SK-N-SH (cell line): ENCODE results near the gene ZNF608. TPM values are rescaled to one million over a fixed set of nuclear protein-coding genes. Genes with fewer than 3 reads are reported as not detected.

Experiments used
- CTCF ChIA-PET: fragments of 300-600, 350-600 bp; formaldehyde crosslinking; extraction: SDS; loops from one replicate; lab custom pipeline; 2021; lab: Yijun Ruan, JAX
- POLR2A ChIA-PET: fragments of 350-600 bp; sonication (Branson Sonifier 250); formaldehyde crosslinking; extraction: SDS; loops from one replicate; lab custom pipeline; 2020; ENCODE audit warnings: antibody characterized with exemption, inconsistent platforms; lab: Yijun Ruan, JAX
- DNase-seq: peaks from one replicate; pipeline ENCODE4 v3.0.0; 2012
- H2AFZ ChIP-seq: fragments of 200-600 bp; sonication (generic); 2 replicates; pipeline ENCODE4 v1.8.1; 2016; ENCODE audit warnings: antibody characterized with exemption, mild to moderate bottlenecking, low read depth
- H3F3A ChIP-seq: fragments of 200-600 bp; sonication (generic); replicated peaks from 2 replicates; pipeline ENCODE3; 2016; ENCODE audit warnings: antibody characterized with exemption, mild to moderate bottlenecking; ENCODE audit not compliant: insufficient read depth
- H3K27ac ChIP-seq, 2 experiments: fragments of 200-500 bp in 1 of 2; fragments of 200-600 bp in 1 of 2; sonication (Bioruptor generic) in 1 of 2; sonication (generic), shearing (Covaris generic) in 1 of 2; 2 replicates each; pipeline versions ENCODE4 v1.5.1 to v1.6.1; 2014 to 2016; ENCODE audit warnings: low read depth in 2 of 2, inconsistent platforms in 1 of 2, low read length in 1 of 2, mild to moderate bottlenecking in 1 of 2, mixed read lengths in 1 of 2
- H3K27me3 ChIP-seq: fragments of 200-600 bp; sonication (generic), shearing (Covaris generic); 2 replicates; pipeline ENCODE4 v1.6.1; 2016; ENCODE audit warnings: mixed run types; ENCODE audit not compliant: insufficient read depth
- H3K36me3 ChIP-seq, 2 experiments: fragments of 200-500 bp in 1 of 2; fragments of 200-600 bp in 1 of 2; sonication (Bioruptor generic) in 1 of 2; sonication (generic) in 1 of 2; replicated peaks in 1 of 2; 2 replicates each; pipeline versions ENCODE3 to v1.5.1; 2014 to 2016; ENCODE audit warnings: low read length in 1 of 2, mild to moderate bottlenecking in 1 of 2; ENCODE audit not compliant: insufficient read depth in 2 of 2, control insufficient read depth in 1 of 2
- H3K4me1 ChIP-seq, 2 experiments: fragments of 200-500 bp in 1 of 2; fragments of 200-600 bp in 1 of 2; sonication (Bioruptor generic) in 1 of 2; sonication (generic), shearing (Covaris generic) in 1 of 2; 2 replicates each; pipeline versions ENCODE4 v1.5.1 to v1.6.1; 2014 to 2016; ENCODE audit warnings: low read depth in 1 of 2, low read length in 1 of 2, mixed run types in 1 of 2; ENCODE audit not compliant: insufficient read depth in 2 of 2, control insufficient read depth in 1 of 2
- H3K4me2 ChIP-seq: fragments of 200-600 bp; sonication (generic), shearing (Covaris generic); 2 replicates; pipeline ENCODE4 v1.6.1; 2017; ENCODE audit warnings: mixed run types
- H3K4me3 ChIP-seq, 2 experiments: fragments of 200-500 bp in 1 of 2; fragments of 200-600 bp in 1 of 2; sonication (Bioruptor generic) in 1 of 2; sonication (generic), shearing (Covaris generic) in 1 of 2; 2 replicates each; pipeline versions ENCODE4 v1.5.1 to v1.8.1; 2014 to 2016; ENCODE audit warnings: low read depth in 2 of 2, inconsistent platforms in 1 of 2, low read length in 1 of 2, mild to moderate bottlenecking in 1 of 2, mixed read lengths in 1 of 2, moderate library complexity in 1 of 2
- H3K79me2 ChIP-seq: fragments of 200-600 bp; sonication (generic); 2 replicates; pipeline ENCODE4 v1.8.1; 2017; ENCODE audit warnings: mild to moderate bottlenecking; ENCODE audit not compliant: insufficient read depth
- H3K9ac ChIP-seq: fragments of 200-600 bp; sonication (generic); 2 replicates; pipeline ENCODE4 v1.6.1; 2017; ENCODE audit warnings: mixed run types
- H3K9me2 ChIP-seq: fragments of 200-600 bp; sonication (generic); 2 replicates; pipeline ENCODE4 v1.6.1; 2017; ENCODE audit warnings: mixed run types
- H3K9me3 ChIP-seq: fragments of 200-600 bp; sonication (generic); 2 replicates; pipeline ENCODE4 v1.6.1; 2017; ENCODE audit warnings: mixed run types, mild to moderate bottlenecking, moderate library complexity
- H4K20me1 ChIP-seq: fragments of 200-600 bp; sonication (generic); 2 replicates; pipeline ENCODE4 v1.6.1; 2017; ENCODE audit warnings: mild to moderate bottlenecking, mixed run types; ENCODE audit not compliant: insufficient read depth
- CHD2 ChIP-seq: fragments of 150-350 bp; IDR thresholded peaks from 2 replicates; pipeline ENCODE4 v1.6.1; 2018; ENCODE audit warnings: low read length; ENCODE audit not compliant: partially characterized antibody
- ELF1 ChIP-seq: IDR thresholded peaks from 2 replicates; pipeline ENCODE4 v1.4.0; 2012
- EP300 ChIP-seq, 2 experiments: IDR thresholded peaks; 2 replicates each; pipeline versions ENCODE4 v1.4.0 to v1.6.1; 2012; ENCODE audit warnings: borderline replicate concordance in 1 of 2, low read depth in 1 of 2, low read length in 1 of 2
- EZH2phosphoT487 ChIP-seq: fragments of 200-600 bp; sonication (generic); IDR thresholded peaks from 2 replicates; pipeline ENCODE4 v1.6.1; 2017; ENCODE audit warnings: low read depth, mixed run types, mild to moderate bottlenecking, antibody characterized with exemption, moderate library complexity, borderline replicate concordance
- FOXJ3 ChIP-seq: sonication (generic); formaldehyde crosslinking; IDR thresholded peaks from 2 replicates; pipeline ENCODE4 v1.5.1; 2020; ENCODE audit warnings: mild to moderate bottlenecking, missing genetic modification reagents
- FOXM1 ChIP-seq: IDR thresholded peaks from 2 replicates; pipeline ENCODE4 v1.4.0; 2012; ENCODE audit warnings: low read depth, mild to moderate bottlenecking
- GABPA ChIP-seq: IDR thresholded peaks from 2 replicates; pipeline ENCODE4 v1.4.0; 2012; ENCODE audit warnings: low read depth, mild to moderate bottlenecking
- IRF3 ChIP-seq: fragments of 150-350 bp; IDR thresholded peaks from 2 replicates; pipeline ENCODE4 v1.6.1; 2016; ENCODE audit warnings: mild to moderate bottlenecking, low read depth, low read length
- JUND ChIP-seq: IDR thresholded peaks from 2 replicates; pipeline ENCODE4 v1.4.0; 2012
- MXI1 ChIP-seq: IDR thresholded peaks from 2 replicates; pipeline ENCODE4 v1.6.1; 2012; ENCODE audit warnings: mild to moderate bottlenecking, low read depth, low read length, improper control_type of control experiment
- NFIC ChIP-seq: IDR thresholded peaks from 2 replicates; pipeline ENCODE4 v1.4.0; 2012; ENCODE audit warnings: borderline replicate concordance
- NRF1 ChIP-seq: IDR thresholded peaks from 2 replicates; pipeline ENCODE4 v1.6.1; 2012; ENCODE audit warnings: low read depth, mild to moderate bottlenecking, low read length
- POLR2AphosphoS5 ChIP-seq: IDR thresholded peaks from 2 replicates; pipeline ENCODE4 v1.6.1; 2012; ENCODE audit warnings: low read depth, low read length
- RCOR1 ChIP-seq: fragments of 150-350 bp; IDR thresholded peaks from 2 replicates; pipeline ENCODE4 v1.6.1; 2017; ENCODE audit warnings: antibody characterized with exemption, low read length
- RFX5 ChIP-seq: IDR thresholded peaks from 2 replicates; pipeline ENCODE4 v1.6.1; 2012; ENCODE audit warnings: mild to moderate bottlenecking, improper control_type of control experiment, low read length
- TAF1 ChIP-seq: IDR thresholded peaks from 2 replicates; pipeline ENCODE4 v1.6.1; 2012; ENCODE audit warnings: low read depth, mild to moderate bottlenecking, low read length, moderate library complexity, borderline replicate concordance
- USF1 ChIP-seq: IDR thresholded peaks from 2 replicates; pipeline ENCODE4 v1.4.0; 2012; ENCODE audit warnings: low read depth, borderline replicate concordance
- USF2 ChIP-seq: fragments of 150-350 bp; IDR thresholded peaks from 2 replicates; pipeline ENCODE4 v1.6.1; 2017; ENCODE audit warnings: antibody characterized with exemption, low read length, low read depth, borderline replicate concordance
- ZBTB33 ChIP-seq: IDR thresholded peaks from 2 replicates; pipeline ENCODE4 v1.4.0; 2012; ENCODE audit warnings: low read depth, borderline replicate concordance
- WGBS: methylation state at CpG from one replicate; pipeline ENCODE4 v1.1.6; 2017; ENCODE audit warnings: low lambda C conversion rate; 5-methylcytosine and 5-hydroxymethylcytosine counted together
- polyA plus RNA-seq, 3 experiments: library from polyadenylated mRNA; depleted of rRNA; stranded (reverse); fragments of >200 nt; gene quantifications; 2 replicates each; pipeline ENCODE4 v1.2.3, GENCODE V29; 2012

The ZNF608 gene
- polyA plus RNA-seq, 1 of the 3 experiments (the other 2 are of a cell fraction): 4.9 TPM

- no peaks in the 10 kb centered on the region; the same call in 1 of the 2 replicates for H3K79me2 ChIP-seq
- TF ChIP-seq MXI1 (no peak), ZBTB33 (no peak), GABPA (no peak), CHD2 (no peak), IRF3 (no peak), RCOR1 (no peak), ELF1 (no peak), EP300 (IDR thresholded peaks at IDR 0.05; ENCODE audit: borderline replicate concordance in 1 of 2, low read depth in 1 of 2, low read length in 1 of 2) (no peak), USF1 (no peak)
Observed at GRCh38 chr5:124719113-124719967, 27.1 kb downstream of the ZNF608 start.

GRCh38 chr5:124718380-124718789, 28.1 kb downstream of the ZNF608 start:
- 41% methylated on average over 2 of the region's 2 CpGs for WGBS
- Histone ChIP-seq H3K36me3 (no peaks in the 10 kb centered on the region), H3K9me2 (no peaks in the 10 kb centered on the region), H3K4me3 (no peak overlapping the region; a peak in 1 of 4 replicates), H3K9me3 (no peaks in the 10 kb centered on the region), H2AFZ (no peak overlapping the region), H3K79me2 (no peaks in the 10 kb centered on the region; the same call in 1 of the 2 replicates), H3K4me1 (peaks cover 3 to 20% of the 10 kb centered on the region in 2 experiments; a peak in 3 of 4 replicates), H3K27me3 (no peaks in the 10 kb centered on the region), H3K4me2 (peak overlapping the region; percentile 17; the same call in 1 of the 2 replicates), H3F3A (no peaks in the 10 kb centered on the region), H3K9ac (no peak overlapping the region), H3K27ac (peak overlapping the region in 1 of 2 experiments; percentile 83; a peak in 2 of 4 replicates), H4K20me1 (no peaks in the 10 kb centered on the region)
- peak; percentile 72 for DNase-seq
- ChIA-PET CTCF (interaction anchor here (1.0 to 1.7 kb wide), 2 partner anchors 27 to 60 kb away, joined by 3 to 4 read pairs; no protein-coding TSS in a partner anchor), POLR2A (interaction anchor here (0.6 to 1.1 kb wide), 3 partner anchors 9 to 1004 kb away, joined by 3 to 4 read pairs (median 4); no protein-coding TSS in a partner anchor)
- TF ChIP-seq FOXJ3 (CRISPR knock-in tag): peak; percentile 70; the same call in 1 of the 2 replicates
- no peak for TF ChIP-seq USF2
- no peak for TF ChIP-seq EZH2phosphoT487
- TF ChIP-seq TAF1: no peak
- TF ChIP-seq USF1: no peak
- TF ChIP-seq JUND: no peak
- TF ChIP-seq POLR2AphosphoS5: peak; percentile 10; the same call in 1 of the 2 replicates
- TF ChIP-seq NFIC: peak; percentile 56; the same call in 1 of the 2 replicates
- no peak; the same call in 1 of the 2 replicates for TF ChIP-seq RFX5
- no peak for TF ChIP-seq FOXM1
- no peak for TF ChIP-seq NRF1
- TF ChIP-seq EP300 (IDR thresholded peaks at IDR 0.05; ENCODE audit: borderline replicate concordance in 1 of 2, low read depth in 1 of 2, low read length in 1 of 2): peak in 1 of 2 experiments; percentile 94; a peak in 2 of 4 replicates

More at GRCh38 chr5:124719113-124719967, 27.1 kb downstream of the ZNF608 start:
- no peak overlapping the region for H3K4me3 ChIP-seq
- H3K27me3 ChIP-seq: no peaks in the 10 kb centered on the region
- no peaks in the 10 kb centered on the region for H3K9me3 ChIP-seq
- WGBS: 92% methylated on average over 4 of the region's 4 CpGs
- H3K9ac ChIP-seq: no peak overlapping the region
- no peaks in the 10 kb centered on the region for H3F3A ChIP-seq
- DNase-seq: no peak
- CTCF ChIA-PET: interaction anchor here (1.7 kb wide), 2 partner anchors 13 to 26 kb away, joined by 4 to 5 read pairs; no protein-coding TSS in a partner anchor
- no peaks in the 10 kb centered on the region for H3K36me3 ChIP-seq
- no peak overlapping the region for H3K4me2 ChIP-seq
- H3K4me1 ChIP-seq: peaks cover 3 to 20% of the 10 kb centered on the region in 2 experiments; a peak in 3 of 4 replicates
- no peak overlapping the region for H2AFZ ChIP-seq
- H4K20me1 ChIP-seq: no peaks in the 10 kb centered on the region
- H3K9me2 ChIP-seq: no peaks in the 10 kb centered on the region
- POLR2A ChIA-PET: interaction anchor here (1.1 kb wide), 1 partner anchor 10 kb away, joined by 3 read pairs; no protein-coding TSS in a partner anchor
- peak overlapping the region in 1 of 2 experiments; percentile 83; a peak in 2 of 4 replicates for H3K27ac ChIP-seq
